Mesenteric fat pad (tissue), 1 donor: Measurements from ENCODE around the gene LDLRAP1. TPM values are rescaled to one million over a fixed set of nuclear protein-coding genes. Genes with fewer than 3 reads are reported as not detected.
"Not testable (repeated sequence)": the region's sequence is repeated elsewhere in the genome, so short reads cannot be mapped to it uniquely, and the experiment has no call there.

Source experiments
- DNase-seq: peaks from one replicate; pipeline ENCODE4 v3.0.0-alpha.2; 2020; ENCODE audit warnings: low spot score
- total RNA-seq: library from RNA; stranded (reverse); fragmentation: NEBNext Ultra II Directional; extraction: Animal tissue kit (Norgen Biotek cat#: 25700); gene quantifications from one replicate; pipeline ENCODE4 v1.2.1, GENCODE V29; 2021
- donor health status: DM: yes; HTN: yes; CAD: no.

LDLRAP1 gene
- total RNA-seq, 1 donor from 2014 or later = 27.6 TPM

- no peak for DNase-seq
These were observed 30.2 kb downstream of the LDLRAP1 start for GRCh38 chr1:25573591-25573930.

GRCh38 chr1:25573961-25574360 is 30.6 kb downstream of the LDLRAP1 start:
- DNase-seq = no peak

GRCh38 chr1:25575191-25575590 is 31.8 kb downstream of the LDLRAP1 start:
- no peak for DNase-seq

- no peak for DNase-seq
These were observed 33.2 kb downstream of the LDLRAP1 start for GRCh38 chr1:25576459-25577133.

- no peak for DNase-seq
These were observed 33.9 kb downstream of the LDLRAP1 start for GRCh38 chr1:25577134-25577920.

GRCh38 chr1:25579292-25580252 is 36.2 kb downstream of the LDLRAP1 start:
- DNase-seq = no peak

GRCh38 chr1:25580927-25581326 is 37.5 kb downstream of the LDLRAP1 start:
- no peak for DNase-seq

- DNase-seq = no peak
These were observed 38.4 kb downstream of the LDLRAP1 start for GRCh38 chr1:25581764-25582163.

- DNase-seq = no peak
These were observed 40.3 kb downstream of the LDLRAP1 start for GRCh38 chr1:25583519-25584370.

- no peak for DNase-seq
These were observed 42.8 kb downstream of the LDLRAP1 start for GRCh38 chr1:25586181-25586588.

- no peak for DNase-seq
These were observed 43.9 kb downstream of the LDLRAP1 start for GRCh38 chr1:25587290-25587689.

GRCh38 chr1:25588224-25588623 is 44.8 kb downstream of the LDLRAP1 start:
- not testable (repeated sequence) for DNase-seq

GRCh38 chr1:25588786-25589185 is 45.4 kb downstream of the LDLRAP1 start:
- DNase-seq = not testable (repeated sequence)

GRCh38 chr1:25590096-25590824 is 46.9 kb downstream of the LDLRAP1 start:
- DNase-seq = no peak

- no peak for DNase-seq
These were observed 50.5 kb downstream of the LDLRAP1 start for GRCh38 chr1:25593861-25594260.

GRCh38 chr1:25594971-25595370 is 51.6 kb downstream of the LDLRAP1 start:
- DNase-seq = no peak

- DNase-seq = not testable (repeated sequence)
These were observed 53.2 kb downstream of the LDLRAP1 start for GRCh38 chr1:25596641-25597040.

GRCh38 chr1:25598879-25599278 is 55.5 kb downstream of the LDLRAP1 start:
- DNase-seq = no peak

- DNase-seq = no peak
These were observed 56.7 kb downstream of the LDLRAP1 start for GRCh38 chr1:25599969-25600610.
